Measurements from ENCODE around the gene HDGF. TPM values are rescaled to one million over a fixed set of nuclear protein-coding genes. Genes with fewer than 3 reads are reported as not detected.

The HDGF gene
- total and polyA plus RNA-seq, 2 experiments from 2014 or later, result 106 to 251 TPM

GRCh38 chr1:156795374-156795733 lies 43.9 kb upstream of the HDGF start:
- no peak overlapping the region for H3K4me2 ChIP-seq
- no peak overlapping the region for H3K4me3 Mint-ChIP-seq
- no peak overlapping the region for H3K4me3 ChIP-seq
- peaks cover 3% of the 10 kb centered on the region for H3K79me2 ChIP-seq (replicated peaks; ENCODE audit: insufficient read depth)
- no peak overlapping the region for H3K27ac ChIP-seq (ENCODE audit: low read depth)
- H3K36me3 ChIP-seq (ENCODE audit: insufficient read depth), result peaks cover 61% of the 10 kb centered on the region
- peaks cover 86% of the 10 kb centered on the region for H3K36me3 Mint-ChIP-seq (ENCODE audit: low read depth)
- H3K4me1 Mint-ChIP-seq, result no peaks in the 10 kb centered on the region
- TF ChIP-seq, protein P1, sequence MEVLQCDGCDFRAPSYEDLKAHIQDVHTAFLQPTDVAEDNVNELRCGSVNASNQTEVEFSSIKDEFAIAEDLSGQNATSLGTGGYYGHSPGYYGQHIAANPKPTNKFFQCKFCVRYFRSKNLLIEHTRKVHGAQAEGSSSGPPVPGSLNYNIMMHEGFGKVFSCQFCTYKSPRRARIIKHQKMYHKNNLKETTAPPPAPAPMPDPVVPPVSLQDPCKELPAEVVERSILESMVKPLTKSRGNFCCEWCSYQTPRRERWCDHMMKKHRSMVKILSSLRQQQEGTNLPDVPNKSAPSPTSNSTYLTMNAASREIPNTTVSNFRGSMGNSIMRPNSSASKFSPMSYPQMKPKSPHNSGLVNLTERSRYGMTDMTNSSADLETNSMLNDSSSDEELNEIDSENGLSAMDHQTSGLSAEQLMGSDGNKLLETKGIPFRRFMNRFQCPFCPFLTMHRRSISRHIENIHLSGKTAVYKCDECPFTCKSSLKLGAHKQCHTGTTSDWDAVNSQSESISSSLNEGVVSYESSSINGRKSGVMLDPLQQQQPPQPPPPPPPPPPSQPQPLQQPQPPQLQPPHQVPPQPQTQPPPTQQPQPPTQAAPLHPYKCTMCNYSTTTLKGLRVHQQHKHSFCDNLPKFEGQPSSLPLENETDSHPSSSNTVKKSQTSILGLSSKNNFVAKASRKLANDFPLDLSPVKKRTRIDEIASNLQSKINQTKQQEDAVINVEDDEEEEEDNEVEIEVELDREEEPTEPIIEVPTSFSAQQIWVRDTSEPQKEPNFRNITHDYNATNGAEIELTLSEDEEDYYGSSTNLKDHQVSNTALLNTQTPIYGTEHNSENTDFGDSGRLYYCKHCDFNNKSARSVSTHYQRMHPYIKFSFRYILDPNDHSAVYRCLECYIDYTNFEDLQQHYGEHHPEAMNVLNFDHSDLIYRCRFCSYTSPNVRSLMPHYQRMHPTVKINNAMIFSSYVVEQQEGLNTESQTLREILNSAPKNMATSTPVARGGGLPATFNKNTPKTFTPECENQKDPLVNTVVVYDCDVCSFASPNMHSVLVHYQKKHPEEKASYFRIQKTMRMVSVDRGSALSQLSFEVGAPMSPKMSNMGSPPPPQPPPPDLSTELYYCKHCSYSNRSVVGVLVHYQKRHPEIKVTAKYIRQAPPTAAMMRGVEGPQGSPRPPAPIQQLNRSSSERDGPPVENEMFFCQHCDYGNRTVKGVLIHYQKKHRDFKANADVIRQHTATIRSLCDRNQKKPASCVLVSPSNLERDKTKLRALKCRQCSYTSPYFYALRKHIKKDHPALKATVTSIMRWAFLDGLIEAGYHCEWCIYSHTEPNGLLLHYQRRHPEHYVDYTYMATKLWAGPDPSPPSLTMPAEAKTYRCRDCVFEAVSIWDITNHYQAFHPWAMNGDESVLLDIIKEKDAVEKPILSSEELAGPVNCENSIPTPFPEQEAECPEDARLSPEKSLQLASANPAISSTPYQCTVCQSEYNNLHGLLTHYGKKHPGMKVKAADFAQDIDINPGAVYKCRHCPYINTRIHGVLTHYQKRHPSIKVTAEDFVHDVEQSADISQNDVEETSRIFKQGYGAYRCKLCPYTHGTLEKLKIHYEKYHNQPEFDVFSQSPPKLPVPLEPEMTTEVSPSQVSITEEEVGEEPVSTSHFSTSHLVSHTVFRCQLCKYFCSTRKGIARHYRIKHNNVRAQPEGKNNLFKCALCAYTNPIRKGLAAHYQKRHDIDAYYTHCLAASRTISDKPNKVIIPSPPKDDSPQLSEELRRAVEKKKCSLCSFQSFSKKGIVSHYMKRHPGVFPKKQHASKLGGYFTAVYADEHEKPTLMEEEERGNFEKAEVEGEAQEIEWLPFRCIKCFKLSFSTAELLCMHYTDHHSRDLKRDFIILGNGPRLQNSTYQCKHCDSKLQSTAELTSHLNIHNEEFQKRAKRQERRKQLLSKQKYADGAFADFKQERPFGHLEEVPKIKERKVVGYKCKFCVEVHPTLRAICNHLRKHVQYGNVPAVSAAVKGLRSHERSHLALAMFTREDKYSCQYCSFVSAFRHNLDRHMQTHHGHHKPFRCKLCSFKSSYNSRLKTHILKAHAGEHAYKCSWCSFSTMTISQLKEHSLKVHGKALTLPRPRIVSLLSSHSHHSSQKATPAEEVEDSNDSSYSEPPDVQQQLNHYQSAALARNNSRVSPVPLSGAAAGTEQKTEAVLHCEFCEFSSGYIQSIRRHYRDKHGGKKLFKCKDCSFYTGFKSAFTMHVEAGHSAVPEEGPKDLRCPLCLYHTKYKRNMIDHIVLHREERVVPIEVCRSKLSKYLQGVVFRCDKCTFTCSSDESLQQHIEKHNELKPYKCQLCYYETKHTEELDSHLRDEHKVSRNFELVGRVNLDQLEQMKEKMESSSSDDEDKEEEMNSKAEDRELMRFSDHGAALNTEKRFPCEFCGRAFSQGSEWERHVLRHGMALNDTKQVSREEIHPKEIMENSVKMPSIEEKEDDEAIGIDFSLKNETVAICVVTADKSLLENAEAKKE (CRISPR knock-in tag; IDR thresholded peaks at IDR 0.05), result no peak
- TF ChIP-seq REST (IDR thresholded peaks at IDR 0.05; ENCODE audit: unreplicated experiment) (no peak), JUNB (IDR thresholded peaks at IDR 0.05; ENCODE audit: unreplicated experiment) (no peak), ZNF114 (CRISPR knock-in tag; IDR thresholded peaks at IDR 0.05) (no peak), POLR2AphosphoS5 (IDR thresholded peaks at IDR 0.05; ENCODE audit: low read depth) (no peak)
- H3K27me3 Mint-ChIP-seq (ENCODE audit: insufficient read depth, low read depth, poor library complexity), result peaks cover 4% of the 10 kb centered on the region
- H3K27me3 ChIP-seq (ENCODE audit: insufficient read depth), result no peaks in the 10 kb centered on the region
- no peaks in the 10 kb centered on the region for H3K9me2 ChIP-seq (ENCODE audit: insufficient read depth)
- DNase-seq (ENCODE audit: low spot score) (no peak), ATAC-seq (no peak)
- H3K27ac Mint-ChIP-seq, result no peak overlapping the region
- H3F3A ChIP-seq (replicated peaks; ENCODE audit: low read depth), result peaks cover 42% of the 10 kb centered on the region
- no peaks in the 10 kb centered on the region for H3K9me3 Mint-ChIP-seq
- H4K20me1 ChIP-seq (replicated peaks; ENCODE audit: insufficient read depth), result peaks cover 35% of the 10 kb centered on the region
- H3K4me1 ChIP-seq (ENCODE audit: insufficient read depth), result no peaks in the 10 kb centered on the region
- no peak overlapping the region for H2AFZ ChIP-seq

All from GM23338 (cell line).